ENCODE measurements around the gene TNFRSF1B. TPM values are rescaled to one million over a fixed set of nuclear protein-coding genes. Genes with fewer than 3 reads are reported as not detected.

TNFRSF1B gene
- total RNA-seq, 4 donors from 2014 or later: 37.1 to 92.8 (median 64.0) TPM

DNA sequence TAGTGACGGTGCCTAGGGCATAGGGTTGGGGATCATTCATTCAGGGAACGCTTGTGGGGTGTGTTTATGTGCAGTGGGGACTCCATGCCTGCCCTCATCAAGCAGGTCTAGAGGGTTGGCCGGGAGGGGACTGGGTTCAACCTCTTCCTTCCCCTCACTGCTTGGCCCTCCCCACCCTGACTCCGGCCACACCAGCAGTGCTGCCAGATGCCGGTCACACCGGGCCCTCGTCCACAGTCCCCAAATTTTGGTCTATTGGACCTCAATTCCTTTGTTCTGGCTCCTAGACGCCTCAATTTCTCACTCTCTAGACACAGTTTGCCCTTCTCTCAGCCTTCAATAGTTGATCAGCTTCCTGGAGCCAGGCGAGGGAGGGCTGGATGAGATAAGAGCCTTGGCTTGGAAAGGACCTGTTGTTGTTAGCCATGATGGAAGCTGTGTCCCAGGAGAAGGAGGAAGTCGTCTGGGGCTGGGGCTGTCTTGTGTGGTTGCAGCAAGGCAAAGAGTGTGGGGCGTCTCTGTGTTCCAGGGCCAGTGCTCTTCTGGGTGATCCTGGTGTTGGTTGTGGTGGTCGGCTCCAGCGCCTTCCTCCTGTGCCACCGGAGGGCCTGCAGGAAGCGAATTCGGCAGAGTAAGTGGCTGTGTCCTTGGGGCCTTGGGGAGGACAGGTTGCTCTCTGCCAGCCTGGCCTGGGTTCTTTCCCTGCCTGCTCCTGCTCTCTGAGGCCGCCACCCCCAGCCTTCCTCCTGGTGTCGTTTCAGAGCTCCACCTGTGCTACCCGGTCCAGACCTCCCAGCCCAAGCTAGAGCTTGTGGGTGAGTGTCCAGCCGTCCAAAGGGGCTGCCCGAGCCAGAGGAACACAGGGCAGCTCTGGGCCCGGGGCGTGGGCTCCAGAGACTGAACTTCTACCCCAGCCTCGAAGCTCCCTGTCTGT is 41.1 kb upstream of the TNFRSF1B start:
- Histone ChIP-seq H3K4me3 (no peak overlapping the region), H3K9me3 (no peaks in the 10 kb centered on the region), H3K4me1 (peaks cover 0 to 15% (median 12%) of the 10 kb centered on the region in 4 donors), H3K27ac (peak overlapping the region in 2 of 4 donors; percentile 17 to 46), H3K27me3 (no peaks in the 10 kb centered on the region), H3K36me3 (no peaks in the 10 kb centered on the region)
- TF ChIP-seq POLR2A (IDR thresholded peaks at IDR 0.05): no peak
- TF ChIP-seq, protein P1, sequence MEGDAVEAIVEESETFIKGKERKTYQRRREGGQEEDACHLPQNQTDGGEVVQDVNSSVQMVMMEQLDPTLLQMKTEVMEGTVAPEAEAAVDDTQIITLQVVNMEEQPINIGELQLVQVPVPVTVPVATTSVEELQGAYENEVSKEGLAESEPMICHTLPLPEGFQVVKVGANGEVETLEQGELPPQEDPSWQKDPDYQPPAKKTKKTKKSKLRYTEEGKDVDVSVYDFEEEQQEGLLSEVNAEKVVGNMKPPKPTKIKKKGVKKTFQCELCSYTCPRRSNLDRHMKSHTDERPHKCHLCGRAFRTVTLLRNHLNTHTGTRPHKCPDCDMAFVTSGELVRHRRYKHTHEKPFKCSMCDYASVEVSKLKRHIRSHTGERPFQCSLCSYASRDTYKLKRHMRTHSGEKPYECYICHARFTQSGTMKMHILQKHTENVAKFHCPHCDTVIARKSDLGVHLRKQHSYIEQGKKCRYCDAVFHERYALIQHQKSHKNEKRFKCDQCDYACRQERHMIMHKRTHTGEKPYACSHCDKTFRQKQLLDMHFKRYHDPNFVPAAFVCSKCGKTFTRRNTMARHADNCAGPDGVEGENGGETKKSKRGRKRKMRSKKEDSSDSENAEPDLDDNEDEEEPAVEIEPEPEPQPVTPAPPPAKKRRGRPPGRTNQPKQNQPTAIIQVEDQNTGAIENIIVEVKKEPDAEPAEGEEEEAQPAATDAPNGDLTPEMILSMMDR (IDR thresholded peaks at IDR 0.05): no peak
- DNase-seq: no peak

DNA sequence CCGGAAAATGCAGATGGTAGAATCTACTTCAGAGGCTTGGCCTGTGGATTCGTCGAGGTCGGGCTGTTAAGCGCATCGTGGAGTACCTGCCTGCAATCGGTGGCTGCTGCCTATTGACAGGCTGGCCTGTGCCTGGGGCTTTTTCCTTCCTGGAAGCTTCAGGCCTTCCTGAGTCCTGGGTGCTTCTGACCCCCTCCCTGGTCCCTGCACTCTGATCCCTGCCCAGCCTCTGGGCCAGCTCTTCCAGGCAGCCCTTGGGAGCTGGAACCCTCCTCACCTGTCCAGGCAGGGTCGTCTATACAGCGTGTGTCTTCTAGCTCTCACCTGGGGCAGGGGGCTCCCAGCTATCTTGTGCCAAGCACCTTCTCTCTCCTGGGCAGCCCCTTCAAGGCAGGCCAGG is 40.0 kb upstream of the TNFRSF1B start:
- no peak for DNase-seq
- no peaks in the 10 kb centered on the region for H3K36me3 ChIP-seq
- no peaks in the 10 kb centered on the region for H3K9me3 ChIP-seq
- H3K4me3 ChIP-seq: no peak overlapping the region
- TF ChIP-seq, protein P1 (IDR thresholded peaks at IDR 0.05): no peak
- TF ChIP-seq POLR2A (IDR thresholded peaks at IDR 0.05): no peak
- no peaks in the 10 kb centered on the region for H3K27me3 ChIP-seq
- no peak overlapping the region for H3K27ac ChIP-seq
- peaks cover 0 to 15% (median 13%) of the 10 kb centered on the region in 4 donors for H3K4me1 ChIP-seq

DNA sequence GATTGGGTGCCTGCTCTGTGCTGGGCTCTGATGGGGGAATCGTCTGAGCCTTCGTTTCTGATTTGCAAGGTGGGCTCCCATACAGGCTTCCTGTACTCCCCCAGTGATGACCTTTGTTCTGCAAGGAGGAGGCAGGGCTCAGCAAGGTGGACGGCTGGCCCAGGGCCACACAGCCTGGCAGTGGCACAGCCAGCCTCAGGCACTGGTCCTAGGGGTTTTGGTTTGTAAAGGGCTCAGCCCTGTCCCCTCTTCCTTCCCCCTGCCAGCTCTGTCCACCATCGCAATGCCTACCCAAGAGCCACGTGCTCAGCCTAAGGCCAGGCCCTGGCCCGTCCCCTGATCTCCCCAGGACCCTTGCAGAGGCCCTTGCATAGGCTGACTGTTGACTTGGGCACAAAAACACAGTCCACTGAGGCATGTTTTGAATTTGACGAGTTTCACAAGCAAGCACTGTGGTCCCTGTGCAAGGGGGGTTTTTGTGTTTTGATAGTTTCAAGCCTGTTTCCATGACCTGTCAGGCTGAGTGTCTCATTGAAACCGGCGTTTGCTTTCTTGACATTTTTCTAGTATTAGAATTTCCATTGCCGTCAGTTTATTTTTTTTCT is 39.5 kb upstream of the TNFRSF1B start:
- no peaks in the 10 kb centered on the region for H3K27me3 ChIP-seq
- H3K4me1 ChIP-seq: peaks cover 0 to 18% (median 14%) of the 10 kb centered on the region in 4 donors
- TF ChIP-seq POLR2A (IDR thresholded peaks at IDR 0.05): no peak
- TF ChIP-seq, protein P1 (IDR thresholded peaks at IDR 0.05): no peak
- no peak overlapping the region for H3K4me3 ChIP-seq
- no peak for DNase-seq
- no peak overlapping the region for H3K27ac ChIP-seq
- H3K36me3 ChIP-seq: no peaks in the 10 kb centered on the region
- no peaks in the 10 kb centered on the region for H3K9me3 ChIP-seq

DNA sequence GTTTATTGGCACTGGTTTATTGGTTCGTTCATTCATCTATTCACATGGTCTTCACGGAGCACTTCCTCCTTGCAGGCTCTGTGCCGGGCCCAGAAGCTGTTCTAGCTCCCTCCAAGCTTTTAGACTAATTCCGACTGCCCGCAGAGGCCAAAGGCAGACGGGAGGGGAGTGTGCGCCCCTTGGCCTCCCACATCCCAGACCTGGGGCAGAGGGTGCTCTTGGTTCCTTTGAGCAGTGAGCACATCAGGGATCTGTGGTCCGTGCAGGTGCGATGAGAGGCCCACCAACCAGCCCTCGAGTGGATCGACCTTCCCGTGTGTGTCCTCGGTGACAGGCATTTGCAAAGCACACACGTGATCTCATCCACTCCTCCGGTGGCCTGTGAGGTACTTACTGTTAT is 38.7 kb upstream of the TNFRSF1B start:
- Histone ChIP-seq H3K27ac (no peak overlapping the region), H3K36me3 (no peaks in the 10 kb centered on the region), H3K27me3 (no peaks in the 10 kb centered on the region), H3K4me3 (no peak overlapping the region), H3K4me1 (peaks cover 0 to 22% (median 16%) of the 10 kb centered on the region in 4 donors), H3K9me3 (no peaks in the 10 kb centered on the region)
- DNase-seq: no peak
- TF ChIP-seq POLR2A (IDR thresholded peaks at IDR 0.05): no peak
- TF ChIP-seq, protein P1 (IDR thresholded peaks at IDR 0.05): no peak

DNA sequence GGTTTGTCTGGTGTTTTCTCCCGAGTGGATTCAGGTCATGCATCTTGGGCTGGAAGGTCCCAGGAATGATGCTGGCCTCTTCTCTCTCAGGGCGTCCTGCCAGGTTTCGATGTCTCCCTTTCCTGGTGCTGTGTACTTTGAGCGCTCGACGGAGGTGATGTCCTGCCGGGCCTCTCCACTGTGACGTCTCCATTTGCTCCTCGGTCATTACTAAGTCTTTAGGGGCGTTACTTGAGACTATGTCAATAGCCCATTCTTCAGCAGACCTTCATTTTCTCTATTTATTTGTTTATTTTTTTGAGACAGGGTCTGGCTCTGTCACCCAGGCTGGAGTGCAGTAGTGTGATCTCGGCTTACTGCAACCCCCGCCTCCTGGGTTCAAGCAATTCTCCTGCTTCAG is 37.2 kb upstream of the TNFRSF1B start:
- TF ChIP-seq, protein P1 (IDR thresholded peaks at IDR 0.05): no peak
- TF ChIP-seq POLR2A (IDR thresholded peaks at IDR 0.05): no peak
- Histone ChIP-seq H3K4me1 (peaks cover 0 to 25% (median 17%) of the 10 kb centered on the region in 4 donors), H3K36me3 (no peaks in the 10 kb centered on the region), H3K27me3 (no peaks in the 10 kb centered on the region), H3K9me3 (no peaks in the 10 kb centered on the region), H3K27ac (no peak overlapping the region), H3K4me3 (no peak overlapping the region)
- peak in 1 of 3 donors; percentile 76 for DNase-seq
